OCI-LY1 (cell line): ENCODE data around the gene RPS23.

Source experiments
- EZH2 ChIP-seq: fragments of 200-600 bp; sonication (generic), shearing (Covaris generic); IDR thresholded peaks from 2 replicates; pipeline ENCODE4 v1.8.0; 2017; ENCODE audit warnings: borderline replicate concordance, mixed run types, mild to moderate bottlenecking, antibody characterized with exemption, low read length, moderate library complexity, mixed read lengths
- TF ChIP-seq, protein P1 (sequence below): fragments of 200-600 bp; sonication (generic), shearing (Covaris generic); IDR thresholded peaks from 2 replicates; pipeline ENCODE4 v1.5.1; 2017; ENCODE audit warnings: mild to moderate bottlenecking, antibody characterized with exemption, low read length, moderate library complexity, mixed read lengths

DNA sequence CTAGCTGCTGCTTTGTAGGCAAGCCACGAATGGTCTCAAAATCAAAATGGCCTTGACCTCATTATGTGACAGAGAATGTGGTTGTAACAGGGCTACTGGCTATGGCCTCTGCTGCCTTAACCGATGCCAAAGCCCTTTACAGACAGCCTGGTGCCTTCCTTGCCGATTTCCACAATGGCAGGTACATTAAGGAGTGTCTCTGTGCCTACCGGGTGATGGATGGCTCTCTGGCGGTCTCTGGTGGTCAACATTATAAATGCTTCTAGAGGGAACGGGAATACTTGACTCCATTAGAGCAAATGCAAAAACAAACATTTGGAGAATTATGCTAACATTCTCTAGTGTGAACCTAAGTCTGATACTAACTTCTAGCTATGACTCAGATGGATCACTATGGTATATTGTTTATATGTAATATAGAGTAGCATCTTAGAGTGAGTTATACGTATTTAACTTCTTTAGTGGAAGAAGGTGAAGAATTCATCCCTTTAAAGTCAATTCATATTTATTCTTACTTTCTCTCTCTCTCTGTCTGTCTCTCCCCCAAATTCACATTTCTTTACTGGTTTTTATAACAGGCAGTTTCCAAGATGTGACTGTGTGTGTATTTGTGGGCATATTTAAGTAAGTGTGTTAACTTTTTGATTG, 52.5 kb downstream of the RPS23 start:
- TF ChIP-seq, protein P1, sequence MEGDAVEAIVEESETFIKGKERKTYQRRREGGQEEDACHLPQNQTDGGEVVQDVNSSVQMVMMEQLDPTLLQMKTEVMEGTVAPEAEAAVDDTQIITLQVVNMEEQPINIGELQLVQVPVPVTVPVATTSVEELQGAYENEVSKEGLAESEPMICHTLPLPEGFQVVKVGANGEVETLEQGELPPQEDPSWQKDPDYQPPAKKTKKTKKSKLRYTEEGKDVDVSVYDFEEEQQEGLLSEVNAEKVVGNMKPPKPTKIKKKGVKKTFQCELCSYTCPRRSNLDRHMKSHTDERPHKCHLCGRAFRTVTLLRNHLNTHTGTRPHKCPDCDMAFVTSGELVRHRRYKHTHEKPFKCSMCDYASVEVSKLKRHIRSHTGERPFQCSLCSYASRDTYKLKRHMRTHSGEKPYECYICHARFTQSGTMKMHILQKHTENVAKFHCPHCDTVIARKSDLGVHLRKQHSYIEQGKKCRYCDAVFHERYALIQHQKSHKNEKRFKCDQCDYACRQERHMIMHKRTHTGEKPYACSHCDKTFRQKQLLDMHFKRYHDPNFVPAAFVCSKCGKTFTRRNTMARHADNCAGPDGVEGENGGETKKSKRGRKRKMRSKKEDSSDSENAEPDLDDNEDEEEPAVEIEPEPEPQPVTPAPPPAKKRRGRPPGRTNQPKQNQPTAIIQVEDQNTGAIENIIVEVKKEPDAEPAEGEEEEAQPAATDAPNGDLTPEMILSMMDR = peak; percentile 92
- TF ChIP-seq EZH2 = no peak
